Upper lobe of right lung (tissue), 1 donor: ENCODE results near the gene SAMD4A. TPM values are rescaled to one million over a fixed set of nuclear protein-coding genes. Genes with fewer than 3 reads are reported as not detected.

ENCODE experiments used
- ATAC-seq: fragments of 200-7000 bp; cut with Tn5 transposase; one replicate; pipeline ENCODE4 v1.9.1; 2020; ENCODE audit warnings: mild to moderate bottlenecking, moderate library complexity
- DNase-seq: peaks from one replicate; pipeline ENCODE4 v3.0.0-alpha.2; 2020
- H3K27ac ChIP-seq: fragments of 200-600 bp; one replicate; pipeline ENCODE4 v1.8.0; 2022
- H3K27me3 ChIP-seq: fragments of 200-600 bp; one replicate; pipeline ENCODE4 v1.8.0; 2022; ENCODE audit warnings: mild to moderate bottlenecking
- H3K36me3 ChIP-seq: fragments of 200-600 bp; one replicate; pipeline ENCODE4 v1.8.0; 2022
- H3K4me1 ChIP-seq: fragments of 200-600 bp; one replicate; pipeline ENCODE4 v1.8.0; 2022
- H3K4me3 ChIP-seq: fragments of 200-600 bp; one replicate; pipeline ENCODE4 v1.8.0; 2022; ENCODE audit warnings: mild to moderate bottlenecking
- H3K9me3 ChIP-seq: fragments of 200-600 bp; one replicate; pipeline ENCODE4 v1.8.0; 2022
- intact Hi-C: fragments of 100-400 bp; cut with DNase I; formaldehyde crosslinking; loops from one replicate; pipeline ENCODE4 v1.11.0; 2022
- total RNA-seq: library from RNA; stranded (reverse); fragmentation: NEBNext Ultra II Directional; extraction: Animal tissue kit (Norgen Biotek cat#: 25700); gene quantifications from one replicate; pipeline ENCODE4 v1.2.1, GENCODE V29; 2021
- TF ChIP-seq, protein P1 (sequence below): fragments of 200-600 bp; IDR thresholded peaks from one replicate; pipeline ENCODE4 v1.8.0; 2022; ENCODE audit warnings: antibody characterized with exemption
- donor health status: DM: no; HTN: yes; CAD: no; lungs with severe emphysema.

The SAMD4A gene
- total RNA-seq, 1 donor from 2014 or later, result 39.1 TPM

DNA sequence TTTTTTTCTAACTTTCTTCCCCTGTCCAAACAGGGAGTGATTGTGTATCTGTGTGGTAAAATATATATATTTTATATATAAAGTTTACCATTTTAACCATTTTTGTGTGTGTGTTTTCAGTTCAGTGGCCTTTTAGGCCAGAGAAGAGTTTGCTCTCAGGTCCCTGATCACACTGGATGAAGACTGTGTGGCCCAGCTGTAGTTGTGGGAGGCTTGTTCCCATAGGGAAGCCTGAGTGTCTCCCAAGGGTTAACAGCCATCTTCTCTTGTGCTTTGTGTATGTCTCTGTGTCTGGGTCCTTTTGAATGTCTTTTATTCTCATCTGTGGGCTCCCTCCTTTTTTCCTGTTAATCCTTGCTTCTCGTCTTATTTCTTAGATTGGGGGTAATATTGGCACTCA, 33.8 kb upstream of the SAMD4A start:
- Histone ChIP-seq H3K4me1 (no peaks in the 10 kb centered on the region), H3K4me3 (no peak overlapping the region), H3K27ac (no peak overlapping the region), H3K27me3 (no peaks in the 10 kb centered on the region), H3K36me3 (peaks cover 18% of the 10 kb centered on the region), H3K9me3 (no peaks in the 10 kb centered on the region)
- ATAC-seq, result no peak
- DNase-seq, result no peak
- intact Hi-C loops, result no loop called here
- TF ChIP-seq, protein P1, sequence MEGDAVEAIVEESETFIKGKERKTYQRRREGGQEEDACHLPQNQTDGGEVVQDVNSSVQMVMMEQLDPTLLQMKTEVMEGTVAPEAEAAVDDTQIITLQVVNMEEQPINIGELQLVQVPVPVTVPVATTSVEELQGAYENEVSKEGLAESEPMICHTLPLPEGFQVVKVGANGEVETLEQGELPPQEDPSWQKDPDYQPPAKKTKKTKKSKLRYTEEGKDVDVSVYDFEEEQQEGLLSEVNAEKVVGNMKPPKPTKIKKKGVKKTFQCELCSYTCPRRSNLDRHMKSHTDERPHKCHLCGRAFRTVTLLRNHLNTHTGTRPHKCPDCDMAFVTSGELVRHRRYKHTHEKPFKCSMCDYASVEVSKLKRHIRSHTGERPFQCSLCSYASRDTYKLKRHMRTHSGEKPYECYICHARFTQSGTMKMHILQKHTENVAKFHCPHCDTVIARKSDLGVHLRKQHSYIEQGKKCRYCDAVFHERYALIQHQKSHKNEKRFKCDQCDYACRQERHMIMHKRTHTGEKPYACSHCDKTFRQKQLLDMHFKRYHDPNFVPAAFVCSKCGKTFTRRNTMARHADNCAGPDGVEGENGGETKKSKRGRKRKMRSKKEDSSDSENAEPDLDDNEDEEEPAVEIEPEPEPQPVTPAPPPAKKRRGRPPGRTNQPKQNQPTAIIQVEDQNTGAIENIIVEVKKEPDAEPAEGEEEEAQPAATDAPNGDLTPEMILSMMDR, result no peak

GRCh38 chr14:54535126-54535525, 31.8 kb upstream of the SAMD4A start:
- H3K27me3 ChIP-seq, result no peaks in the 10 kb centered on the region
- H3K36me3 ChIP-seq, result peaks cover 28% of the 10 kb centered on the region
- H3K9me3 ChIP-seq, result no peaks in the 10 kb centered on the region
- no peak overlapping the region for H3K4me3 ChIP-seq
- TF ChIP-seq, protein P1, result no peak
- intact Hi-C loops, result no loop called here
- ATAC-seq, result no peak
- DNase-seq, result no peak
- H3K27ac ChIP-seq, result no peak overlapping the region
- H3K4me1 ChIP-seq, result no peaks in the 10 kb centered on the region

GRCh38 chr14:54535646-54536045, 31.3 kb upstream of the SAMD4A start:
- ATAC-seq (no peak), DNase-seq (no peak)
- Histone ChIP-seq H3K27ac (no peak overlapping the region), H3K4me1 (no peaks in the 10 kb centered on the region), H3K36me3 (peaks cover 25% of the 10 kb centered on the region), H3K27me3 (no peaks in the 10 kb centered on the region), H3K9me3 (no peaks in the 10 kb centered on the region), H3K4me3 (no peak overlapping the region)
- intact Hi-C loops, result no loop called here
- TF ChIP-seq, protein P1, result no peak

DNA sequence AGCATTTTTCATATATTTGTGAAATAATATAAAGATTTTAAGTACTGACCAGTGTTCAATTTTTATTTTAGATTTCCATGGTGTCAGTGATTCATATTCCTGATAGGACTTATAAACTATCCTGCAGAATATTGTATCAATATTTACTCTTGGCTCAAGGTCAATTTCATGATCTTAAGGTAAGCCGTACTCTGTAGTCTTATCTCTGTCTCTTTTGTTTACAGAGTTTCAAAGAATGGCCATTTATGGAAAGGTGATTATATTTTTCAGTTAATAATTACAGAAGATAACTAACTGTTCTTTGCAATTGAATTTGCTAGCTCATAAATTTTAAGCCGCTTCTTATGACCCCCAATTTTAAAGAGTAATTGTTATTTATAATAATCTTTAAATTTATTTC, 29.3 kb upstream of the SAMD4A start:
- no peaks in the 10 kb centered on the region for H3K27me3 ChIP-seq
- H3K27ac ChIP-seq, result no peak overlapping the region
- ATAC-seq (no peak), DNase-seq (no peak)
- TF ChIP-seq, protein P1, result no peak
- intact Hi-C loops, result no loop called here
- no peak overlapping the region for H3K4me3 ChIP-seq
- no peaks in the 10 kb centered on the region for H3K9me3 ChIP-seq
- no peaks in the 10 kb centered on the region for H3K4me1 ChIP-seq
- peaks cover 25% of the 10 kb centered on the region for H3K36me3 ChIP-seq

DNA sequence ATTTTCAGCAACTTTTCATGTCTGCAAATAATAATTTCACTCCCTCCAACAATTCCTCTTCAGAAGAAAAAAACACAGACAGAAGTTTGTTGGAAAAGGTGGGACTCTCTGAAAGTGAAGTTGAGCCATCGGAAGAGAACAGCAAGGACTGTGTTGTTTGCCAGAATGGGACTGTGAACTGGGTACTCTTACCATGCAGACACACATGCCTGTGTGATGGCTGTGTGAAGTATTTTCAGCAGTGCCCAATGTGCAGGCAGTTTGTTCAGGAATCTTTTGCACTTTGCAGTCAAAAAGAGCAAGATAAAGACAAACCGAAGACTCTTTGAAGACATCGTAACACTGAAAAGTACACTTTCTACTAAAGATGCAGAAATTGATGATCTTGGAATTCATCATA, 28.9 kb upstream of the SAMD4A start:
- H3K4me3 ChIP-seq, result no peak overlapping the region
- ATAC-seq (no peak), DNase-seq (no peak)
- H3K9me3 ChIP-seq, result no peaks in the 10 kb centered on the region
- intact Hi-C loops, result no loop called here
- H3K27me3 ChIP-seq, result no peaks in the 10 kb centered on the region
- peaks cover 25% of the 10 kb centered on the region for H3K36me3 ChIP-seq
- TF ChIP-seq, protein P1, result no peak
- H3K27ac ChIP-seq, result no peak overlapping the region
- no peaks in the 10 kb centered on the region for H3K4me1 ChIP-seq

DNA sequence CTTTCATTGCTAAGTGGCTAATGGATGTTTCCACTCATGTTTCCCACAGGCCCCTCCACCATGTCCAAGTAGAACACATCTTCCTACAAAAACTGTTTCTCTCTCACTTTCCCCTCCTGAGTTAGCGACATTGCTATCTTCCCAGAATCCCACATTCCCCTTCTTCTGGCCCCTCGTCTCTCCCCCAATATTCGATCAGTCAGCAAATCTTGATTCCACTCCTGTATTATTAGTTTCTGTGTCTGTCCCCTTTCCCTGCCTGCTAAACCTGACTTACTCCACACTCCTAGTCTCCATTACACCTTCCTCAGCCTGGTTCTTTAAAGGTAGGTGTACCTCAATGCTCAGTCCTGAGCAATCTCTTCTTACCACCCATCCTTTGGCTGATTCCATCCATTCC, 19.3 kb upstream of the SAMD4A start:
- no peaks in the 10 kb centered on the region for H3K27me3 ChIP-seq
- TF ChIP-seq, protein P1, result no peak
- H3K36me3 ChIP-seq, result no peaks in the 10 kb centered on the region
- H3K4me3 ChIP-seq, result no peak overlapping the region
- H3K9me3 ChIP-seq, result no peaks in the 10 kb centered on the region
- ATAC-seq (no peak), DNase-seq (no peak)
- no peaks in the 10 kb centered on the region for H3K4me1 ChIP-seq
- intact Hi-C loops, result no loop called here
- no peak overlapping the region for H3K27ac ChIP-seq
